BJ (cell line): ENCODE measurements around the gene USP34. TPM values are rescaled to one million over a fixed set of nuclear protein-coding genes. Genes with fewer than 3 reads are reported as not detected.

Experiments
- CTCF ChIA-PET: fragments of 350-600 bp; formaldehyde crosslinking; extraction: SDS; loops from one replicate; lab custom pipeline; 2021; ENCODE audit warnings: antibody characterized with exemption, inconsistent platforms; lab: Yijun Ruan, JAX
- POLR2A ChIA-PET: fragments of 300-600 bp; sonication (Branson Sonifier 250); formaldehyde crosslinking; extraction: SDS; loops from one replicate; lab custom pipeline; 2021; ENCODE audit warnings: antibody characterized with exemption; lab: Charles Lee
- DNase-seq: peaks from one replicate; pipeline ENCODE4 v3.0.0-alpha.2; 2011; ENCODE audit warnings: low read depth
- H3K27me3 ChIP-seq: 2 replicates; pipeline ENCODE4 v1.6.0; 2011; ENCODE audit warnings: low read length; ENCODE audit not compliant: control insufficient read depth, insufficient read depth
- H3K36me3 ChIP-seq: 2 replicates; pipeline ENCODE4 v1.5.1; 2011; ENCODE audit warnings: low read length; ENCODE audit not compliant: control insufficient read depth, insufficient read depth
- H3K4me3 ChIP-seq: 2 replicates; pipeline ENCODE4 v1.5.1; 2011; ENCODE audit warnings: low read depth, mild to moderate bottlenecking, control low read depth, low read length
- CTCF ChIP-seq: IDR thresholded peaks from 2 replicates; pipeline ENCODE4 v1.5.1; 2011; ENCODE audit warnings: low read depth, mild to moderate bottlenecking, control low read depth, inconsistent platforms, low read length, moderate library complexity; ENCODE audit not compliant: insufficient read depth
- polyA plus RNA-seq: library from polyadenylated mRNA; depleted of rRNA; stranded (reverse); fragments of >200 nt; gene quantifications from 2 replicates; pipeline ENCODE4 v1.2.3, GENCODE V29; 2011

The USP34 gene
- polyA plus RNA-seq, 1 experiment = 32.2 TPM

- TF ChIP-seq CTCF = no peak
- DNase-seq = no peak
- ChIA-PET POLR2A (no interaction called here), CTCF (interaction anchor here (3.0 kb wide), 1 partner anchor 9 kb away, joined by 10 read pairs; no protein-coding TSS in a partner anchor)
- Histone ChIP-seq H3K36me3 (no peaks in the 10 kb centered on the region), H3K27me3 (no peaks in the 10 kb centered on the region), H3K4me3 (no peak overlapping the region)
These were observed 53.8 kb downstream of the USP34 start for GRCh38 chr2:61416871-61417645.

- no peak overlapping the region for H3K4me3 ChIP-seq
- DNase-seq = no peak
- no peak for TF ChIP-seq CTCF
- POLR2A ChIA-PET = no interaction called here
- H3K36me3 ChIP-seq = no peaks in the 10 kb centered on the region
- H3K27me3 ChIP-seq = no peaks in the 10 kb centered on the region
- CTCF ChIA-PET = interaction anchor here (3.0 kb wide), 1 partner anchor 11 kb away, joined by 10 read pairs; no protein-coding TSS in a partner anchor
These were observed 55.6 kb downstream of the USP34 start for GRCh38 chr2:61415265-61415664.

GRCh38 chr2:61414674-61415073 lies 56.2 kb downstream of the USP34 start:
- H3K27me3 ChIP-seq = no peaks in the 10 kb centered on the region
- no peak for TF ChIP-seq CTCF
- no peak overlapping the region for H3K4me3 ChIP-seq
- DNase-seq = no peak
- ChIA-PET POLR2A (no interaction called here), CTCF (no interaction called here)
- H3K36me3 ChIP-seq = no peaks in the 10 kb centered on the region

GRCh38 chr2:61411109-61411508 lies 59.8 kb downstream of the USP34 start:
- POLR2A ChIA-PET = no interaction called here
- TF ChIP-seq CTCF = no peak
- CTCF ChIA-PET = interaction anchor here (0.7 kb wide), 1 partner anchor 281 kb away, joined by 6 read pairs; no protein-coding TSS in a partner anchor

GRCh38 chr2:61410185-61410584 lies 60.7 kb downstream of the USP34 start:
- CTCF ChIA-PET = no interaction called here
- no peak for TF ChIP-seq CTCF
- H3K36me3 ChIP-seq = 0 out of 2 replicates have a peak, but pooled peaks cover 1% of the 10 kb centered on the region
- no peak overlapping the region for H3K4me3 ChIP-seq
- no peaks in the 10 kb centered on the region for H3K27me3 ChIP-seq
- POLR2A ChIA-PET = no interaction called here
- no peak for DNase-seq

More at GRCh38 chr2:61411109-61411508, 59.8 kb downstream of the USP34 start:
- DNase-seq = no peak
- Histone ChIP-seq H3K4me3 (no peak overlapping the region), H3K36me3 (0 out of 2 replicates have a peak, but pooled peaks cover 1% of the 10 kb centered on the region), H3K27me3 (no peaks in the 10 kb centered on the region)
